OCI-LY3 (cell line): ENCODE data around the gene LHFPL2.

Experiments used
- EZH2phosphoT487 ChIP-seq: fragments of 200-600 bp; shearing (Covaris generic); IDR thresholded peaks from 2 replicates; pipeline ENCODE4 v1.6.1; 2018; ENCODE audit warnings: antibody characterized with exemption, mixed run types, low read depth
- TF ChIP-seq, protein P1 (sequence below): fragments of 200-600, 300-600 bp; sonication (generic); IDR thresholded peaks from 2 replicates; pipeline ENCODE4 v1.5.1; 2014; ENCODE audit warnings: antibody characterized with exemption, low read length, low read depth

GRCh38 chr5:78568212-78568611, 80.4 kb downstream of the LHFPL2 start:
- TF ChIP-seq, protein P1, sequence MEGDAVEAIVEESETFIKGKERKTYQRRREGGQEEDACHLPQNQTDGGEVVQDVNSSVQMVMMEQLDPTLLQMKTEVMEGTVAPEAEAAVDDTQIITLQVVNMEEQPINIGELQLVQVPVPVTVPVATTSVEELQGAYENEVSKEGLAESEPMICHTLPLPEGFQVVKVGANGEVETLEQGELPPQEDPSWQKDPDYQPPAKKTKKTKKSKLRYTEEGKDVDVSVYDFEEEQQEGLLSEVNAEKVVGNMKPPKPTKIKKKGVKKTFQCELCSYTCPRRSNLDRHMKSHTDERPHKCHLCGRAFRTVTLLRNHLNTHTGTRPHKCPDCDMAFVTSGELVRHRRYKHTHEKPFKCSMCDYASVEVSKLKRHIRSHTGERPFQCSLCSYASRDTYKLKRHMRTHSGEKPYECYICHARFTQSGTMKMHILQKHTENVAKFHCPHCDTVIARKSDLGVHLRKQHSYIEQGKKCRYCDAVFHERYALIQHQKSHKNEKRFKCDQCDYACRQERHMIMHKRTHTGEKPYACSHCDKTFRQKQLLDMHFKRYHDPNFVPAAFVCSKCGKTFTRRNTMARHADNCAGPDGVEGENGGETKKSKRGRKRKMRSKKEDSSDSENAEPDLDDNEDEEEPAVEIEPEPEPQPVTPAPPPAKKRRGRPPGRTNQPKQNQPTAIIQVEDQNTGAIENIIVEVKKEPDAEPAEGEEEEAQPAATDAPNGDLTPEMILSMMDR = no peak
- no peak for TF ChIP-seq EZH2phosphoT487
